ENCODE results near the gene SLC1A5.

DNA sequence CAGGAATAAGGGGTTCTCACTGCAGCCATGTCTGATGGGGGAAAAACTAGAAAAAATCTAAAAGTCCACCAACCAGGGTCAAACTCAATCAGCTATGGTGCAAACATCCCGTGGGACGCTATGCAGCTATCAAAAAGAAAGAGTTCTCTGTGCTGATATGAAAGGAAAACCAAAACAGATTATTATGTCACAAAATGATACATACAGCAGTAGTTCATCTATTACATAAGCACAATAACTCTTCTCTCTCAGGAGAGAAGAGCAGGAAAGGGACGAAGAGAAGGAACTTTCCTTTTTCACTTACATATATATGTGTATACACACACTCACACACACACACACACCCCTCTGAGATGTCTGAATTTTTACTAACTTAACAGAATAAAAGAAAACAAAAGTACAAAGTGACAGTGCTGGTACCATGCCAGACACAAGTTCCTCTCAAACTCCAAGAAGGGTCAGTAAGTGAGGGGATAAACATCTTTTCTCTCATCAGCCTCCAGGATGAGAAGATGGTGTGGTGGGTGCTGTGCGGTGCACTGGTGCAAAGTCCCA, 45.4 kb downstream of the SLC1A5 start:
- TF ChIP-seq CTCF (IDR thresholded peaks at IDR 0.05) = no peak
- no peak for TF ChIP-seq EP300 (IDR thresholded peaks at IDR 0.05)
- no peak for TF ChIP-seq POLR2A (IDR thresholded peaks at IDR 0.05)

All from tibial nerve (tissue), 4 donors.